H1 (cell line): Measurements from ENCODE around the gene CHRDL1. TPM values are rescaled to one million over a fixed set of nuclear protein-coding genes. Genes with fewer than 3 reads are reported as not detected.

ENCODE experiments used
- CTCF ChIA-PET: fragments of 300-600 bp; sonication (Branson Sonifier 250); formaldehyde crosslinking; loops from one replicate; lab custom pipeline; 2021; ENCODE audit not compliant: partially characterized antibody; lab: Charles Lee
- POLR2A ChIA-PET: fragments of 300-600 bp; sonication (Branson Sonifier 250); formaldehyde crosslinking; loops from one replicate; lab custom pipeline; 2021; ENCODE audit warnings: inconsistent platforms; ENCODE audit not compliant: partially characterized antibody; lab: Charles Lee
- DNase-seq, 2 experiments: peaks; one replicate each; pipeline versions ENCODE4 v3.0.0 to v3.0.0-alpha.2; 2010 to 2022; ENCODE audit warnings: low spot score in 2 of 2, low read depth in 1 of 2, mixed read lengths in 1 of 2
- FAIRE-seq: peaks from 2 replicates; lab custom pipeline; 2011; peaks lifted over from hg19 to GRCh38; lab: Jason Lieb, UNC
- H2AFZ ChIP-seq: 2 replicates; pipeline ENCODE4 v1.8.1; 2012; ENCODE audit warnings: low read length, inconsistent platforms
- H2AK5ac ChIP-seq: 2 replicates; pipeline ENCODE4 v1.6.1; 2013; ENCODE audit warnings: low read depth, low read length
- H2BK120ac ChIP-seq: replicated peaks from 2 replicates; pipeline ENCODE3; 2013; ENCODE audit warnings: low read depth, low read length, inconsistent platforms
- H2BK12ac ChIP-seq: 2 replicates; pipeline ENCODE4 v1.6.1; 2013; ENCODE audit warnings: low read depth, low read length
- H2BK15ac ChIP-seq: 2 replicates; pipeline ENCODE4 v1.6.1; 2013; ENCODE audit warnings: low read length
- H2BK20ac ChIP-seq: 2 replicates; pipeline ENCODE4 v1.6.1; 2013; ENCODE audit warnings: low read length
- H2BK5ac ChIP-seq: 2 replicates; pipeline ENCODE4 v1.6.1; 2013; ENCODE audit warnings: low read depth, low read length
- H3K14ac ChIP-seq: 2 replicates; pipeline ENCODE4 v1.6.1; 2013; ENCODE audit warnings: inconsistent platforms; ENCODE audit not compliant: insufficient read length
- H3K18ac ChIP-seq: 2 replicates; pipeline ENCODE4 v1.6.1; 2013; ENCODE audit warnings: low read length; ENCODE audit errors: extremely low read depth
- H3K23ac ChIP-seq: 2 replicates; pipeline ENCODE4 v1.6.1; 2013; ENCODE audit warnings: inconsistent platforms; ENCODE audit not compliant: insufficient read length
- H3K23me2 ChIP-seq: 2 replicates; pipeline ENCODE4 v1.6.1; 2013; ENCODE audit warnings: low read depth, low read length
- H3K27ac ChIP-seq: 2 replicates; pipeline ENCODE4 v1.6.1; 2011; ENCODE audit warnings: low read depth, low read length, inconsistent platforms
- H3K27me3 ChIP-seq, 4 experiments: replicated peaks in 1 of 4; 1 replicate in 1 of 4; 2 replicates in 3 of 4; pipeline versions ENCODE4 v1.6.1 to v1.8.1; 2011 to 2013; ENCODE audit warnings: low read length in 3 of 4, mild to moderate bottlenecking in 3 of 4, inconsistent platforms in 2 of 4, mixed read lengths in 2 of 4, moderate library complexity in 1 of 4; ENCODE audit not compliant: control insufficient read depth in 3 of 4, insufficient read depth in 3 of 4; ENCODE audit errors: extremely low read depth in 1 of 4
- H3K36me3 ChIP-seq, 4 experiments: 2 replicates each; pipeline versions ENCODE4 v1.6.1 to v1.8.1; 2011 to 2013; ENCODE audit warnings: mild to moderate bottlenecking in 4 of 4, low read length in 3 of 4, moderate library complexity in 2 of 4, control low read depth in 1 of 4, inconsistent platforms in 1 of 4; ENCODE audit not compliant: insufficient read depth in 4 of 4, control insufficient read depth in 2 of 4
- H3K4ac ChIP-seq: replicated peaks from 2 replicates; pipeline ENCODE3; 2013; ENCODE audit warnings: low read length, low read depth, mixed read lengths, inconsistent platforms; ENCODE audit not compliant: insufficient read length
- H3K4me1 ChIP-seq, 4 experiments: replicated peaks in 1 of 4; 1 replicate in 1 of 4; 2 replicates in 3 of 4; pipeline versions ENCODE4 v1.6.1 to v1.8.1; 2011 to 2013; ENCODE audit warnings: low read length in 3 of 4, inconsistent platforms in 2 of 4, mixed read lengths in 1 of 4; ENCODE audit not compliant: insufficient read depth in 4 of 4, control insufficient read depth in 3 of 4
- H3K4me2 ChIP-seq, 2 experiments: 2 replicates each; pipeline versions ENCODE4 v1.6.1 to v1.8.1; 2011 to 2013; ENCODE audit warnings: low read depth in 2 of 2, low read length in 2 of 2, control low read depth in 1 of 2, inconsistent platforms in 1 of 2, mild to moderate bottlenecking in 1 of 2; ENCODE audit not compliant: insufficient read depth in 1 of 2
- H3K4me3 ChIP-seq, 4 experiments: fragments of 200-600, 300-600 bp in 1 of 4; sonication (generic), shearing (Covaris generic), sonication (Bioruptor Twin) in 1 of 4; 2 replicates each; pipeline versions ENCODE4 v1.5.1 to v1.8.1; 2011 to 2016; ENCODE audit warnings: low read length in 4 of 4, low read depth in 3 of 4, control low read depth in 2 of 4, inconsistent platforms in 2 of 4, mild to moderate bottlenecking in 2 of 4, mixed read lengths in 1 of 4, moderate library complexity in 1 of 4; ENCODE audit not compliant: insufficient read depth in 2 of 4; ENCODE audit errors: extremely low read depth in 1 of 4
- H3K56ac ChIP-seq: replicated peaks from 2 replicates; pipeline ENCODE3; 2013; ENCODE audit warnings: low read depth, mild to moderate bottlenecking, mixed read lengths, low read length, inconsistent platforms; ENCODE audit not compliant: insufficient read length
- H3K79me1 ChIP-seq: 2 replicates; pipeline ENCODE4 v1.6.1; 2013; ENCODE audit warnings: low read depth, low read length, control low read depth
- H3K79me2 ChIP-seq, 2 experiments: 2 replicates each; pipeline versions ENCODE4 v1.6.1 to v1.8.1; 2012 to 2013; ENCODE audit warnings: low read length in 2 of 2, mild to moderate bottlenecking in 2 of 2, inconsistent platforms in 1 of 2; ENCODE audit not compliant: insufficient read depth in 2 of 2, control insufficient read depth in 1 of 2
- H3K9ac ChIP-seq, 4 experiments: replicated peaks in 1 of 4; 1 replicate in 1 of 4; 2 replicates in 3 of 4; pipeline versions ENCODE4 v1.6.1 to v1.8.1; 2011 to 2013; ENCODE audit warnings: low read depth in 3 of 4, low read length in 3 of 4, control low read depth in 2 of 4, mild to moderate bottlenecking in 2 of 4, moderate library complexity in 2 of 4, inconsistent platforms in 1 of 4; ENCODE audit errors: extremely low read depth in 1 of 4
- H3K9me3 ChIP-seq, 2 experiments: 2 replicates each; pipeline versions ENCODE4 v1.6.1 to v1.8.1; 2012 to 2013; ENCODE audit warnings: mild to moderate bottlenecking in 2 of 2, moderate library complexity in 2 of 2, control low read depth in 1 of 2, inconsistent platforms in 1 of 2, low read depth in 1 of 2, low read length in 1 of 2, mixed read lengths in 1 of 2; ENCODE audit not compliant: insufficient read depth in 2 of 2
- H4K20me1 ChIP-seq, 2 experiments: replicated peaks in 1 of 2; 2 replicates each; pipeline versions ENCODE3 to v1.8.1; 2011 to 2013; ENCODE audit warnings: inconsistent platforms in 2 of 2, low read length in 2 of 2, mild to moderate bottlenecking in 1 of 2; ENCODE audit not compliant: insufficient read depth in 2 of 2, control insufficient read depth in 1 of 2
- H4K5ac ChIP-seq: 2 replicates; pipeline ENCODE4 v1.6.1; 2013; ENCODE audit warnings: low read length, low read depth, mixed read lengths, inconsistent platforms; ENCODE audit not compliant: insufficient read length
- H4K8ac ChIP-seq: 2 replicates; pipeline ENCODE4 v1.8.0; 2013; ENCODE audit warnings: mild to moderate bottlenecking, moderate library complexity, low read length, inconsistent platforms; ENCODE audit not compliant: insufficient read depth; ENCODE audit errors: extremely low read depth
- H4K91ac ChIP-seq: replicated peaks from 2 replicates; pipeline ENCODE3; 2013; ENCODE audit warnings: low read length, mixed read lengths, inconsistent platforms; ENCODE audit not compliant: insufficient read length
- POU5F1 ChIP-seq: IDR thresholded peaks from 2 replicates; pipeline ENCODE4 v1.6.1; 2011; ENCODE audit warnings: low read depth, mild to moderate bottlenecking, low read length, moderate library complexity
- RAD21 ChIP-seq, 2 experiments: IDR thresholded peaks in 1 of 2; conservative IDR thresholded peaks in 1 of 2; 2 replicates each; pipeline ENCODE4 v1.6.1; 2011; ENCODE audit warnings: low read depth in 2 of 2, low read length in 2 of 2, improper control_type of control experiment in 1 of 2, inconsistent platforms in 1 of 2, mild to moderate bottlenecking in 1 of 2, moderate library complexity in 1 of 2
- WGBS, 2 experiments: shearing (Covaris generic) in 1 of 2; methylation state at CpG; one replicate each; pipeline versions ENCODE4 v1.1.6 to v1.1.7; 2013 to 2015; ENCODE audit warnings: low lambda C conversion rate in 2 of 2, mixed read lengths in 2 of 2, inconsistent platforms in 1 of 2, low coverage in 1 of 2, missing lambda C conversion rate in 1 of 2; ENCODE audit not compliant: insufficient replicate concordance in 2 of 2, insufficient coverage in 1 of 2, insufficient read length in 1 of 2; ENCODE audit errors: extremely low coverage in 1 of 2, missing lambda C conversion rate in 1 of 2; 5-methylcytosine and 5-hydroxymethylcytosine counted together
- polyA plus RNA-seq, 7 experiments: library from polyadenylated mRNA; depleted of rRNA in 3 of 7; stranded (reverse) in 5 of 7; unstranded in 2 of 7; fragments of >200 nt in 5 of 7; fragments of 200-250 nt in 2 of 7; gene quantifications; 1 replicate in 5 of 7; 2 replicates in 1 of 7; 4 replicates in 1 of 7; pipeline versions ENCODE4 v1.2.1 to v1.2.3, GENCODE V29; 2011 to 2013; ENCODE audit warnings: missing spikeins in 2 of 7, mixed read lengths in 2 of 7
- total RNA-seq: library from RNA; stranded (reverse); fragmentation: NEBNext Ultra II Directional; extraction: Animal tissue kit (Norgen Biotek cat#: 25700); gene quantifications from 2 replicates; pipeline ENCODE4 v1.2.1, GENCODE V29; 2021
- TF ChIP-seq, protein P1 (sequence below), 3 experiments: IDR thresholded peaks; 1 replicate in 2 of 3; 2 replicates in 1 of 3; pipeline versions ENCODE4 v1.5.1 to v1.6.1; 2011; ENCODE audit warnings: low read length in 3 of 3, mild to moderate bottlenecking in 3 of 3, inconsistent platforms in 2 of 3, low read depth in 1 of 3, moderate library complexity in 1 of 3; ENCODE audit not compliant: insufficient read depth in 1 of 3; ENCODE audit errors: control extremely low read depth in 1 of 3

CHRDL1 gene
- total and polyA plus RNA-seq, 2 of the 8 experiments (the other 6 are each of a cell fraction or from before 2014, with no cell fraction given), result 5.6 to 15.6 TPM

DNA sequence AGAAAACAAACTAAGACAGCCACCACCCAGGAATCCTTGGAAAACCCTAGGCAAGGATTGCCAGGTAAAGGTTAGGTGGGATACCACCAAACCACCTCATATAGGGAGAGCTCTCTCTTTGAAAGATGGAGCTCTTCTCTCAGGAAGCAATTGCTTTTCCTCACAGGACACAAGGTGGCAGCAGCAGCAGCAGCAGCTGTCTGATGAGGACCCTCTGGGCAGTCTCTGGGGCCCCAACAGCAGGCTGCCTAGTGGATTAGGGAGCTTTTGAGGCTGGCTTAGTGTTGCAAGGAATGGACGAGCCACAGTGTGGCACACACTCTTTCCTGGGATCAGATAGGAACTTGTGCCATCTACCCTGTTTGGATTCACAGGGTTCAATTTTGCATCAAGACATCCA is 41.4 kb upstream of the CHRDL1 start:
- no peak overlapping the region for H4K91ac ChIP-seq
- H3K4me1 ChIP-seq, result no peaks in the 10 kb centered on the region
- no peaks in the 10 kb centered on the region for H3K23me2 ChIP-seq
- H3K56ac ChIP-seq, result no peak overlapping the region
- H3K23ac ChIP-seq, result no peak overlapping the region
- H3K14ac ChIP-seq, result no peak overlapping the region
- H3K4me2 ChIP-seq, result no peak overlapping the region
- no peak overlapping the region for H2BK12ac ChIP-seq
- H3K36me3 ChIP-seq, result no peaks in the 10 kb centered on the region
- no peaks in the 10 kb centered on the region for H3K79me2 ChIP-seq
- H2AK5ac ChIP-seq, result no peak overlapping the region
- no peak overlapping the region for H2BK20ac ChIP-seq
- H4K8ac ChIP-seq, result no peak overlapping the region
- no peak overlapping the region for H3K9ac ChIP-seq
- H2BK120ac ChIP-seq, result no peak overlapping the region
- no peak overlapping the region for H3K4me3 ChIP-seq
- H2AFZ ChIP-seq, result no peak overlapping the region
- no peak overlapping the region for H2BK5ac ChIP-seq
- FAIRE-seq, result peak; percentile 83
- no peak overlapping the region for H3K18ac ChIP-seq
- POLR2A ChIA-PET, result no interaction called here
- DNase-seq, result no peak
- WGBS, 2 experiments, result no CpG with 5 or more reads among the region's 1 CpG
- CTCF ChIA-PET, result interaction anchor here (0.7 to 3.5 kb wide), 24 partner anchors 9 to 411 kb away, joined by 3 to 17 read pairs (median 4); no protein-coding TSS in a partner anchor
- H3K27me3 ChIP-seq, result no peaks in the 10 kb centered on the region
- TF ChIP-seq, protein P1, sequence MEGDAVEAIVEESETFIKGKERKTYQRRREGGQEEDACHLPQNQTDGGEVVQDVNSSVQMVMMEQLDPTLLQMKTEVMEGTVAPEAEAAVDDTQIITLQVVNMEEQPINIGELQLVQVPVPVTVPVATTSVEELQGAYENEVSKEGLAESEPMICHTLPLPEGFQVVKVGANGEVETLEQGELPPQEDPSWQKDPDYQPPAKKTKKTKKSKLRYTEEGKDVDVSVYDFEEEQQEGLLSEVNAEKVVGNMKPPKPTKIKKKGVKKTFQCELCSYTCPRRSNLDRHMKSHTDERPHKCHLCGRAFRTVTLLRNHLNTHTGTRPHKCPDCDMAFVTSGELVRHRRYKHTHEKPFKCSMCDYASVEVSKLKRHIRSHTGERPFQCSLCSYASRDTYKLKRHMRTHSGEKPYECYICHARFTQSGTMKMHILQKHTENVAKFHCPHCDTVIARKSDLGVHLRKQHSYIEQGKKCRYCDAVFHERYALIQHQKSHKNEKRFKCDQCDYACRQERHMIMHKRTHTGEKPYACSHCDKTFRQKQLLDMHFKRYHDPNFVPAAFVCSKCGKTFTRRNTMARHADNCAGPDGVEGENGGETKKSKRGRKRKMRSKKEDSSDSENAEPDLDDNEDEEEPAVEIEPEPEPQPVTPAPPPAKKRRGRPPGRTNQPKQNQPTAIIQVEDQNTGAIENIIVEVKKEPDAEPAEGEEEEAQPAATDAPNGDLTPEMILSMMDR (IDR thresholded peaks at IDR 0.05; ENCODE audit: control extremely low read depth in 1 of 3, insufficient read depth in 1 of 3, low read depth in 1 of 3, low read length in 3 of 3), result peak in 2 of 3 experiments; percentile 43 to 64; a peak in 3 of 4 replicates
- peak; percentile 45 to 58; a peak in 3 of 4 replicates for TF ChIP-seq RAD21 (IDR thresholded peaks at IDR 0.05 in 1 of 2, conservative IDR thresholded peaks at IDR 0.05 in 1 of 2; ENCODE audit: low read depth in 2 of 2, low read length in 2 of 2)
- TF ChIP-seq POU5F1, result no peak
- H2BK15ac ChIP-seq, result no peak overlapping the region
- H3K9me3 ChIP-seq, result no peaks in the 10 kb centered on the region
- no peak overlapping the region for H3K27ac ChIP-seq
- no peak overlapping the region for H3K4ac ChIP-seq
- no peaks in the 10 kb centered on the region for H4K20me1 ChIP-seq
- no peak overlapping the region for H4K5ac ChIP-seq
- H3K79me1 ChIP-seq, result no peaks in the 10 kb centered on the region
